Measurements from ENCODE around the gene C4B. TPM values are rescaled to one million over a fixed set of nuclear protein-coding genes. Genes with fewer than 3 reads are reported as not detected.
A peak's percentile ranks its signal among the peaks of the same experiment; 100 is the strongest.

Gene C4B
- total and polyA plus RNA-seq, 9 of the 15 experiments (the other 6 are each of a cell fraction or from before 2014, with no cell fraction given) = 0.32 to 8.8 (median 5.4) TPM

DNA sequence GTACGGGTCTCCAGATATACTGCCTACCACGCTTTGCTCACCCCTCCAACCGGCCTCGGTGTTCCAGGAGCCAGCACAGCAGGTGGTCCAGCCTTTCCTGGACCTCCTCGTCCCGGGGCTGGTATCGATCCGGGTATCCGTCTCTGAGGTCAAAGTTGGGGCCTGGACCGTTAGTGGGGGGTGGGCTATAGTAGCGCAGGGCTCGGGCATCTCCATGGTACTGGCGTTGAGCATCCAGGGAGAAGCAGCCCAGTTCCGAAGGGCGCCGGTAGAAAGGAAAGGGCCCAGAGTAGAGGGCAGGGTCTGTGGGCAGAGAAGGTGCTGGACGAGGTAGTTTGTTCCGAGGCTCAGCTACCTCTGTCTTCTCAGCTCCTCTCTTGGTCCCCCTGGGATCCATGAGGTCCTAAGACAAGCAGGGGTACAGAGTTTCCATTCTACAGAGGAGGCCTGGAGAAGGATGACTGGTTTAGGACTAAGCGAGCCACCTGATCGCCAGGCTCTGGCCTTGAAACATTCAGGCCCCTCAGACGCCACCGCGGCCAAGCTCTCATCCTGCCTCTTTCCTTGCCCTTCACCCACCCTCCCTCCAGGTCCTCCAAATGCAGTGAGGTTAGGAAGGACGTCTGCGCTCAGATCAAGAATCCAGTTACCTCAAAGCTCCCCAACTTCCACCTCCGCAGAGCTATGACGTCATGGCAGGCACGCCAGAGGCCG is 43.2 kb upstream of the C4B start (continued):
- TF ChIP-seq, protein P1, sequence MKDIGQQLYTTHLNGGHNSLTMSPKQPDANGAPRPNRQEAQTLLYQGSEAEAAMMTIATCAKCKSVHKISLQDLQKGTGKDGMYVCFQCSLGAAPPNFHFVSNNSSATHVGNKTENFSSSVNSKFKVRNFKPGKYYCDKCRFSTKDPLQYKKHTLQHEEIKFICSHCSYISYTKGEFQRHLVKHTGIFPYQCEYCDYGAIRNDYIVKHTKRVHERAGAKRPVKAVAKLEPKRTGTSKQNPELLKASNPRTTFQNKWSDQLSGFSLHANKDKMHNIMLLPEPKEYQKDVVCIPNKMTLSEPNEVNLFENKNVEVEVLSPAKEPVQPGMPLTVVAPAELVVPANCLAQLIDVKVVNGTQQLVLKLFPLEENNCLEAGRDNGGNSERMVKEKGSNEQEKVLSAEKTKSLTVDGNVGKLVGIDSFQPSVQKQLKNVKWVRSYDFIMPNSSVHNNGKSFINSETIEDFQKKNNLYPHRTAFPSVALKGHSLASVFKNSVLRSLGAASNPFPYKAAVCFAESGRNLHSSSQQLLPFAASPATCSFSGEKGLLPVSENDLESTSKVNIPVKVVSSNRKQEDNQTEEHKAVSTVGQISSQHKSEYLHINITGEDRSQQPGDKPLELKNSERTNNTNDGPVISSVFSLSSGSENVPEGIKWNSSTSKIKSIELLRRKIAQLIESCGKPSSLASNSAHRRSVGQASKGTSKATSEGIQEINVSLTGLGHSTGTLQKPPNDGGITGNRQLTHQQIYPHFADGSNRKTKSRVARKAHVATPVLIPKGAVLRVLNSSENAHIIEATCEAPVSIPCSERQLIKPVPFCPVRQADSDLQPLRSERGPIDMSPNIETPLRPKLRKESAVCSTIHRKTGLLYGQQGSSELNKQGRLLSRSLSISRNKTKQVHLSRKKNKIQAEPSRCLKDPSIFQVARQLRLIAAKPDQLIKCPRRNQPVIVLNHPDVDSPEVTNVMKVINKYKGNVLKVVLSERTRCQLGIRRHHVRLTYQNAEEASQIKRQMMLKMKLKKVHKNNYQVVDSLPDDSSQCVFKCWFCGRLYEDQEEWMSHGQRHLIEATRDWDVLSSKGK (CRISPR knock-in tag; IDR thresholded peaks at IDR 0.05) = 0 out of 2 replicates have a peak, but pooled peaks have one; percentile 25
- TF ChIP-seq CHD1 (IDR thresholded peaks at IDR 0.05; ENCODE audit: low read length) (peak; percentile 31), ZNF586 (CRISPR knock-in tag; conservative IDR thresholded peaks at IDR 0.05) (no peak), SRF (CRISPR knock-in tag; IDR thresholded peaks at IDR 0.05) (0 out of 4 replicates have a peak, but pooled peaks of 1 of the 2 experiments have one; percentile 34), MECOM (CRISPR knock-in tag; IDR thresholded peaks at IDR 0.05) (0 out of 2 replicates have a peak, but pooled peaks have one; percentile 58), TOE1 (IDR thresholded peaks at IDR 0.05; ENCODE audit: borderline replicate concordance) (no peak), TOE1 (CRISPR knock-in tag; IDR thresholded peaks at IDR 0.05; ENCODE audit: borderline replicate concordance, low read depth) (0 out of 2 replicates have a peak, but pooled peaks have one; percentile 42), ZFP1 (CRISPR knock-in tag; IDR thresholded peaks at IDR 0.05) (peak; percentile 59; the same call in 1 of the 2 replicates), DPF2 (IDR thresholded peaks at IDR 0.05) (peak; percentile 80; the same call in 1 of the 2 replicates), RBBP5 (IDR thresholded peaks at IDR 0.05; ENCODE audit: borderline replicate concordance, insufficient read depth, low read length, poor library complexity, severe bottlenecking) (no peak), KDM1A (IDR thresholded peaks at IDR 0.05) (peak in 1 of 2 experiments; percentile 89; a peak in 1 of 4 replicates), NUFIP1 (IDR thresholded peaks at IDR 0.05; ENCODE audit: partially characterized antibody) (no peak), ERF (CRISPR knock-in tag; IDR thresholded peaks at IDR 0.05) (0 out of 2 replicates have a peak, but pooled peaks have one; percentile 61), POLR2A (conservative IDR thresholded peaks at IDR 0.05) (peak; percentile 45), ARNT (IDR thresholded peaks at IDR 0.05) (peak; percentile 24 to 38; a peak in 1 of 4 replicates), MEF2D (tag; conservative IDR thresholded peaks at IDR 0.05; ENCODE audit: low read depth) (peak; percentile 68; the same call in 1 of the 2 replicates)
- TF ChIP-seq, protein P2, sequence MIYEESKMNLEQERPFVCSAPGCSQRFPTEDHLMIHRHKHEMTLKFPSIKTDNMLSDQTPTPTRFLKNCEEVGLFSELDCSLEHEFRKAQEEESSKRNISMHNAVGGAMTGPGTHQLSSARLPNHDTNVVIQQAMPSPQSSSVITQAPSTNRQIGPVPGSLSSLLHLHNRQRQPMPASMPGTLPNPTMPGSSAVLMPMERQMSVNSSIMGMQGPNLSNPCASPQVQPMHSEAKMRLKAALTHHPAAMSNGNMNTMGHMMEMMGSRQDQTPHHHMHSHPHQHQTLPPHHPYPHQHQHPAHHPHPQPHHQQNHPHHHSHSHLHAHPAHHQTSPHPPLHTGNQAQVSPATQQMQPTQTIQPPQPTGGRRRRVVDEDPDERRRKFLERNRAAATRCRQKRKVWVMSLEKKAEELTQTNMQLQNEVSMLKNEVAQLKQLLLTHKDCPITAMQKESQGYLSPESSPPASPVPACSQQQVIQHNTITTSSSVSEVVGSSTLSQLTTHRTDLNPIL (CRISPR knock-in tag; IDR thresholded peaks at IDR 0.05) = peak; percentile 88; the same call in 1 of the 2 replicates
- TF ChIP-seq, protein P3, sequence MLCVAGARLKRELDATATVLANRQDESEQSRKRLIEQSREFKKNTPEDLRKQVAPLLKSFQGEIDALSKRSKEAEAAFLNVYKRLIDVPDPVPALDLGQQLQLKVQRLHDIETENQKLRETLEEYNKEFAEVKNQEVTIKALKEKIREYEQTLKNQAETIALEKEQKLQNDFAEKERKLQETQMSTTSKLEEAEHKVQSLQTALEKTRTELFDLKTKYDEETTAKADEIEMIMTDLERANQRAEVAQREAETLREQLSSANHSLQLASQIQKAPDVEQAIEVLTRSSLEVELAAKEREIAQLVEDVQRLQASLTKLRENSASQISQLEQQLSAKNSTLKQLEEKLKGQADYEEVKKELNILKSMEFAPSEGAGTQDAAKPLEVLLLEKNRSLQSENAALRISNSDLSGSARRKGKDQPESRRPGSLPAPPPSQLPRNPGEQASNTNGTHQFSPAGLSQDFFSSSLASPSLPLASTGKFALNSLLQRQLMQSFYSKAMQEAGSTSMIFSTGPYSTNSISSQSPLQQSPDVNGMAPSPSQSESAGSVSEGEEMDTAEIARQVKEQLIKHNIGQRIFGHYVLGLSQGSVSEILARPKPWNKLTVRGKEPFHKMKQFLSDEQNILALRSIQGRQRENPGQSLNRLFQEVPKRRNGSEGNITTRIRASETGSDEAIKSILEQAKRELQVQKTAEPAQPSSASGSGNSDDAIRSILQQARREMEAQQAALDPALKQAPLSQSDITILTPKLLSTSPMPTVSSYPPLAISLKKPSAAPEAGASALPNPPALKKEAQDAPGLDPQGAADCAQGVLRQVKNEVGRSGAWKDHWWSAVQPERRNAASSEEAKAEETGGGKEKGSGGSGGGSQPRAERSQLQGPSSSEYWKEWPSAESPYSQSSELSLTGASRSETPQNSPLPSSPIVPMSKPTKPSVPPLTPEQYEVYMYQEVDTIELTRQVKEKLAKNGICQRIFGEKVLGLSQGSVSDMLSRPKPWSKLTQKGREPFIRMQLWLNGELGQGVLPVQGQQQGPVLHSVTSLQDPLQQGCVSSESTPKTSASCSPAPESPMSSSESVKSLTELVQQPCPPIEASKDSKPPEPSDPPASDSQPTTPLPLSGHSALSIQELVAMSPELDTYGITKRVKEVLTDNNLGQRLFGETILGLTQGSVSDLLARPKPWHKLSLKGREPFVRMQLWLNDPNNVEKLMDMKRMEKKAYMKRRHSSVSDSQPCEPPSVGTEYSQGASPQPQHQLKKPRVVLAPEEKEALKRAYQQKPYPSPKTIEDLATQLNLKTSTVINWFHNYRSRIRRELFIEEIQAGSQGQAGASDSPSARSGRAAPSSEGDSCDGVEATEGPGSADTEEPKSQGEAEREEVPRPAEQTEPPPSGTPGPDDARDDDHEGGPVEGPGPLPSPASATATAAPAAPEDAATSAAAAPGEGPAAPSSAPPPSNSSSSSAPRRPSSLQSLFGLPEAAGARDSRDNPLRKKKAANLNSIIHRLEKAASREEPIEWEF (CRISPR knock-in tag; IDR thresholded peaks at IDR 0.05) = peak; percentile 84; the same call in 1 of the 2 replicates

Data from K562 (cell line).